ENCODE data around the gene SCGB1D1. TPM values are rescaled to one million over a fixed set of nuclear protein-coding genes. Genes with fewer than 3 reads are reported as not detected.

Gene SCGB1D1
- total and polyA plus RNA-seq, 2 experiments from 2014 or later: not detected

DNA sequence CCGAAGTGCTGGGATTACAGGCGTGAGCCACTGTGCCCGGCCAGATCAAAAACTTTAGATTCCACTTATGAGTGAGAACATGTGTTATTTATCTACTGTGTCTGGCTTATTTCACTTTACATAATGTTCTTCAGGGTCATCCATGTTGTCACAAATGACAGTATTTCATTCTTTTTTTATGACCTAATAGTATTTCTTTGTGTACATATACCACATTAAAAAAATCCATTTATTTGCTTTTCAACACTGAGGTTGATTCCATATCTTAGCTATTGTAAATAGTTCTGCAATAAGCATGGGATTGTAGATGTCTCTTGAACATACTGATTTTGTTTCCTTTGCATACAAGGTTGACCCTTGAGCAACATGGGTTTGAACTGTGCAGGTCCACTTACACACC, 13.2 kb upstream of the SCGB1D1 start (continued):
- TF ChIP-seq, protein P1, sequence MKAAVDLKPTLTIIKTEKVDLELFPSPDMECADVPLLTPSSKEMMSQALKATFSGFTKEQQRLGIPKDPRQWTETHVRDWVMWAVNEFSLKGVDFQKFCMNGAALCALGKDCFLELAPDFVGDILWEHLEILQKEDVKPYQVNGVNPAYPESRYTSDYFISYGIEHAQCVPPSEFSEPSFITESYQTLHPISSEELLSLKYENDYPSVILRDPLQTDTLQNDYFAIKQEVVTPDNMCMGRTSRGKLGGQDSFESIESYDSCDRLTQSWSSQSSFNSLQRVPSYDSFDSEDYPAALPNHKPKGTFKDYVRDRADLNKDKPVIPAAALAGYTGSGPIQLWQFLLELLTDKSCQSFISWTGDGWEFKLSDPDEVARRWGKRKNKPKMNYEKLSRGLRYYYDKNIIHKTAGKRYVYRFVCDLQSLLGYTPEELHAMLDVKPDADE (IDR thresholded peaks at IDR 0.05): no peak
- TF ChIP-seq ZNF114 (CRISPR knock-in tag; IDR thresholded peaks at IDR 0.05): no peak

GRCh38 chr11:62179995-62180394, 10.0 kb upstream of the SCGB1D1 start:
- H3K27ac ChIP-seq (ENCODE audit: low read depth): no peak overlapping the region
- H3K27me3 ChIP-seq (ENCODE audit: insufficient read depth): no peaks in the 10 kb centered on the region
- H3K9me2 ChIP-seq (ENCODE audit: insufficient read depth): no peaks in the 10 kb centered on the region
- H3K79me2 ChIP-seq (replicated peaks; ENCODE audit: insufficient read depth): no peaks in the 10 kb centered on the region
- no peak overlapping the region for H3K4me2 ChIP-seq
- H3K27me3 Mint-ChIP-seq (ENCODE audit: insufficient read depth, low read depth, poor library complexity): peaks cover 2% of the 10 kb centered on the region
- no peak overlapping the region for H2AFZ ChIP-seq
- H3K9me3 Mint-ChIP-seq: no peaks in the 10 kb centered on the region; the same call in 2 of the 3 replicates
- H3K4me3 Mint-ChIP-seq: no peak overlapping the region
- H3F3A ChIP-seq (replicated peaks; ENCODE audit: low read depth): no peaks in the 10 kb centered on the region
- no peaks in the 10 kb centered on the region for H3K4me1 Mint-ChIP-seq
- H3K4me1 ChIP-seq (ENCODE audit: insufficient read depth): no peaks in the 10 kb centered on the region
- H3K36me3 Mint-ChIP-seq (ENCODE audit: low read depth): no peaks in the 10 kb centered on the region
- H3K4me3 ChIP-seq: no peak overlapping the region
- no peak overlapping the region for H3K27ac Mint-ChIP-seq
- H3K36me3 ChIP-seq (ENCODE audit: insufficient read depth): 0 out of 2 replicates have a peak, but pooled peaks cover 4% of the 10 kb centered on the region
- DNase-seq (ENCODE audit: low spot score) (no peak), ATAC-seq (no peak)
- H4K20me1 ChIP-seq (replicated peaks; ENCODE audit: insufficient read depth): no peaks in the 10 kb centered on the region
- no peak for TF ChIP-seq CREB1 (CRISPR knock-in tag; IDR thresholded peaks at IDR 0.05; ENCODE audit: low read depth)
- TF ChIP-seq, protein P2, sequence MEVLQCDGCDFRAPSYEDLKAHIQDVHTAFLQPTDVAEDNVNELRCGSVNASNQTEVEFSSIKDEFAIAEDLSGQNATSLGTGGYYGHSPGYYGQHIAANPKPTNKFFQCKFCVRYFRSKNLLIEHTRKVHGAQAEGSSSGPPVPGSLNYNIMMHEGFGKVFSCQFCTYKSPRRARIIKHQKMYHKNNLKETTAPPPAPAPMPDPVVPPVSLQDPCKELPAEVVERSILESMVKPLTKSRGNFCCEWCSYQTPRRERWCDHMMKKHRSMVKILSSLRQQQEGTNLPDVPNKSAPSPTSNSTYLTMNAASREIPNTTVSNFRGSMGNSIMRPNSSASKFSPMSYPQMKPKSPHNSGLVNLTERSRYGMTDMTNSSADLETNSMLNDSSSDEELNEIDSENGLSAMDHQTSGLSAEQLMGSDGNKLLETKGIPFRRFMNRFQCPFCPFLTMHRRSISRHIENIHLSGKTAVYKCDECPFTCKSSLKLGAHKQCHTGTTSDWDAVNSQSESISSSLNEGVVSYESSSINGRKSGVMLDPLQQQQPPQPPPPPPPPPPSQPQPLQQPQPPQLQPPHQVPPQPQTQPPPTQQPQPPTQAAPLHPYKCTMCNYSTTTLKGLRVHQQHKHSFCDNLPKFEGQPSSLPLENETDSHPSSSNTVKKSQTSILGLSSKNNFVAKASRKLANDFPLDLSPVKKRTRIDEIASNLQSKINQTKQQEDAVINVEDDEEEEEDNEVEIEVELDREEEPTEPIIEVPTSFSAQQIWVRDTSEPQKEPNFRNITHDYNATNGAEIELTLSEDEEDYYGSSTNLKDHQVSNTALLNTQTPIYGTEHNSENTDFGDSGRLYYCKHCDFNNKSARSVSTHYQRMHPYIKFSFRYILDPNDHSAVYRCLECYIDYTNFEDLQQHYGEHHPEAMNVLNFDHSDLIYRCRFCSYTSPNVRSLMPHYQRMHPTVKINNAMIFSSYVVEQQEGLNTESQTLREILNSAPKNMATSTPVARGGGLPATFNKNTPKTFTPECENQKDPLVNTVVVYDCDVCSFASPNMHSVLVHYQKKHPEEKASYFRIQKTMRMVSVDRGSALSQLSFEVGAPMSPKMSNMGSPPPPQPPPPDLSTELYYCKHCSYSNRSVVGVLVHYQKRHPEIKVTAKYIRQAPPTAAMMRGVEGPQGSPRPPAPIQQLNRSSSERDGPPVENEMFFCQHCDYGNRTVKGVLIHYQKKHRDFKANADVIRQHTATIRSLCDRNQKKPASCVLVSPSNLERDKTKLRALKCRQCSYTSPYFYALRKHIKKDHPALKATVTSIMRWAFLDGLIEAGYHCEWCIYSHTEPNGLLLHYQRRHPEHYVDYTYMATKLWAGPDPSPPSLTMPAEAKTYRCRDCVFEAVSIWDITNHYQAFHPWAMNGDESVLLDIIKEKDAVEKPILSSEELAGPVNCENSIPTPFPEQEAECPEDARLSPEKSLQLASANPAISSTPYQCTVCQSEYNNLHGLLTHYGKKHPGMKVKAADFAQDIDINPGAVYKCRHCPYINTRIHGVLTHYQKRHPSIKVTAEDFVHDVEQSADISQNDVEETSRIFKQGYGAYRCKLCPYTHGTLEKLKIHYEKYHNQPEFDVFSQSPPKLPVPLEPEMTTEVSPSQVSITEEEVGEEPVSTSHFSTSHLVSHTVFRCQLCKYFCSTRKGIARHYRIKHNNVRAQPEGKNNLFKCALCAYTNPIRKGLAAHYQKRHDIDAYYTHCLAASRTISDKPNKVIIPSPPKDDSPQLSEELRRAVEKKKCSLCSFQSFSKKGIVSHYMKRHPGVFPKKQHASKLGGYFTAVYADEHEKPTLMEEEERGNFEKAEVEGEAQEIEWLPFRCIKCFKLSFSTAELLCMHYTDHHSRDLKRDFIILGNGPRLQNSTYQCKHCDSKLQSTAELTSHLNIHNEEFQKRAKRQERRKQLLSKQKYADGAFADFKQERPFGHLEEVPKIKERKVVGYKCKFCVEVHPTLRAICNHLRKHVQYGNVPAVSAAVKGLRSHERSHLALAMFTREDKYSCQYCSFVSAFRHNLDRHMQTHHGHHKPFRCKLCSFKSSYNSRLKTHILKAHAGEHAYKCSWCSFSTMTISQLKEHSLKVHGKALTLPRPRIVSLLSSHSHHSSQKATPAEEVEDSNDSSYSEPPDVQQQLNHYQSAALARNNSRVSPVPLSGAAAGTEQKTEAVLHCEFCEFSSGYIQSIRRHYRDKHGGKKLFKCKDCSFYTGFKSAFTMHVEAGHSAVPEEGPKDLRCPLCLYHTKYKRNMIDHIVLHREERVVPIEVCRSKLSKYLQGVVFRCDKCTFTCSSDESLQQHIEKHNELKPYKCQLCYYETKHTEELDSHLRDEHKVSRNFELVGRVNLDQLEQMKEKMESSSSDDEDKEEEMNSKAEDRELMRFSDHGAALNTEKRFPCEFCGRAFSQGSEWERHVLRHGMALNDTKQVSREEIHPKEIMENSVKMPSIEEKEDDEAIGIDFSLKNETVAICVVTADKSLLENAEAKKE (CRISPR knock-in tag; IDR thresholded peaks at IDR 0.05): no peak
- no peak for TF ChIP-seq EZH2phosphoT487 (IDR thresholded peaks at IDR 0.05; ENCODE audit: unreplicated experiment)
- TF ChIP-seq, protein P1 (IDR thresholded peaks at IDR 0.05): no peak
- no peak for TF ChIP-seq ZNF331 (CRISPR knock-in tag; IDR thresholded peaks at IDR 0.05; ENCODE audit: low read depth)
- TF ChIP-seq STAT1 (IDR thresholded peaks at IDR 0.05; ENCODE audit: unreplicated experiment): no peak
- TF ChIP-seq REST (IDR thresholded peaks at IDR 0.05; ENCODE audit: unreplicated experiment): no peak
- no peak for TF ChIP-seq CTCF (conservative IDR thresholded peaks at IDR 0.05; ENCODE audit: low read depth in 2 of 2)
- TF ChIP-seq JUNB (IDR thresholded peaks at IDR 0.05; ENCODE audit: unreplicated experiment): no peak
- TF ChIP-seq NANOG (IDR thresholded peaks at IDR 0.05; ENCODE audit: borderline replicate concordance): no peak
- TF ChIP-seq ZNF114 (CRISPR knock-in tag; IDR thresholded peaks at IDR 0.05): no peak
- TF ChIP-seq POLR2AphosphoS5 (IDR thresholded peaks at IDR 0.05; ENCODE audit: low read depth): no peak

Data from GM23338 (cell line).